PC-3 (cell line): ENCODE data around the gene EHMT1. TPM values are rescaled to one million over a fixed set of nuclear protein-coding genes. Genes with fewer than 3 reads are reported as not detected.

Source experiments
- ATAC-seq: fragments of 200-7000 bp; cut with Tn5 transposase; 2 replicates; pipeline ENCODE4 v1.9.1; 2020; ENCODE audit warnings: mild to moderate bottlenecking, moderate library complexity
- BruUV-seq: library from RNA; stranded (reverse); fragments of 400-500 nt; replicated peaks from 2 replicates; lab custom pipeline; 2021; lab: Mats Ljungman, UMichigan
- CTCF ChIA-PET: fragments of 300-600 bp; sonication (Branson Sonifier 250); formaldehyde crosslinking; loops from one replicate; lab custom pipeline; 2022; ENCODE audit warnings: antibody characterized with exemption; lab: Charles Lee
- POLR2A ChIA-PET: fragments of 300-600 bp; sonication (Branson Sonifier 250); formaldehyde crosslinking; loops from one replicate; lab custom pipeline; 2022; ENCODE audit warnings: antibody characterized with exemption; ENCODE audit not compliant: unreplicated experiment; lab: Charles Lee
- DNase-seq: peaks from one replicate; pipeline ENCODE4 v3.0.0-alpha.2; 2015
- H2AFZ ChIP-seq: fragments of 300-600 bp; sonication (generic); 2 replicates; pipeline ENCODE4 v1.6.0; 2016; ENCODE audit warnings: antibody characterized with exemption, low read length
- H3F3A ChIP-seq: fragments of 300-600 bp; sonication (generic); one replicate; pipeline ENCODE4 v1.6.0; 2017; ENCODE audit warnings: antibody characterized with exemption, low read length, control low read depth, mild to moderate bottlenecking; ENCODE audit not compliant: unreplicated experiment
- H3K27ac ChIP-seq: fragments of 300-600 bp; sonication (generic); 2 replicates; pipeline ENCODE4 v1.5.1; 2016; ENCODE audit warnings: mild to moderate bottlenecking, low read length
- H3K27me3 ChIP-seq: fragments of 300-600 bp; sonication (generic); 2 replicates; pipeline ENCODE4 v1.6.1; 2016; ENCODE audit warnings: low read length, mixed read lengths
- H3K36me3 ChIP-seq: fragments of 300-600 bp; sonication (generic); 2 replicates; pipeline ENCODE4 v1.6.1; 2016; ENCODE audit warnings: low read depth, mixed run types, low read length, mixed read lengths
- H3K4me1 ChIP-seq: fragments of 300-600 bp; sonication (generic); 2 replicates; pipeline ENCODE4 v1.5.1; 2016; ENCODE audit warnings: low read length; ENCODE audit not compliant: insufficient read depth
- H3K4me2 ChIP-seq: fragments of 300-600 bp; sonication (generic); 2 replicates; pipeline ENCODE4 v1.6.0; 2016; ENCODE audit warnings: low read length
- H3K4me3 ChIP-seq: fragments of 300-600 bp; sonication (generic); 2 replicates; pipeline ENCODE4 v1.5.1; 2016; ENCODE audit warnings: mild to moderate bottlenecking, low read length, mixed read lengths
- H3K79me2 ChIP-seq: fragments of 300-600 bp; sonication (generic); 2 replicates; pipeline ENCODE4 v1.6.1; 2017; ENCODE audit warnings: low read length, mixed read lengths
- H3K9ac ChIP-seq: fragments of 300-600 bp; sonication (generic); 2 replicates; pipeline ENCODE4 v1.6.0; 2016; ENCODE audit warnings: mild to moderate bottlenecking, low read length
- H3K9me2 ChIP-seq: fragments of 300-600 bp; sonication (generic); replicated peaks from 2 replicates; pipeline ENCODE4 v1.6.1; 2016; ENCODE audit warnings: mixed run types, low read length, mixed read lengths
- H3K9me3 ChIP-seq: fragments of 300-600 bp; sonication (generic); 2 replicates; pipeline ENCODE4 v1.6.1; 2016; ENCODE audit warnings: low read length, mixed read lengths
- H4K20me1 ChIP-seq: fragments of 300-600 bp; sonication (generic); 2 replicates; pipeline ENCODE4 v1.6.1; 2016; ENCODE audit warnings: low read length, mixed read lengths
- CTCF ChIP-seq: fragments of 300-600 bp; sonication (generic); conservative IDR thresholded peaks from 2 replicates; pipeline ENCODE4 v1.5.1; 2017; ENCODE audit warnings: antibody characterized with exemption, low read depth, mild to moderate bottlenecking, low read length
- EZH2 ChIP-seq: fragments of 300-600 bp; sonication (generic); IDR thresholded peaks from one replicate; pipeline ENCODE4 v1.6.1; 2017; ENCODE audit warnings: antibody characterized with exemption, mild to moderate bottlenecking, low read length; ENCODE audit not compliant: unreplicated experiment
- EZH2phosphoT487 ChIP-seq: fragments of 300-600 bp; sonication (generic); IDR thresholded peaks from 2 replicates; pipeline ENCODE4 v1.6.1; 2018; ENCODE audit warnings: mild to moderate bottlenecking, antibody characterized with exemption, low read length, borderline replicate concordance
- intact Hi-C: fragments of 100-400 bp; cut with micrococcal nuclease; formaldehyde crosslinking; loops from 2 replicates; pipeline ENCODE4 v1.9.0; 2023
- total RNA-seq: library from RNA; depleted of rRNA; stranded (reverse); fragments of >200 nt; gene quantifications from 2 replicates; pipeline ENCODE4 v1.2.3, GENCODE V29; 2014

Gene EHMT1
- total RNA-seq, 1 experiment from 2014 or later = 42.8 TPM

GRCh38 chr9:137697193-137697592, 78.4 kb downstream of the EHMT1 start:
- no peak overlapping the region for H3K9ac ChIP-seq
- H3K27me3 ChIP-seq = no peaks in the 10 kb centered on the region
- ChIA-PET CTCF (no interaction called here), POLR2A (no interaction called here)
- no peak overlapping the region for H3K4me2 ChIP-seq
- H3K9me3 ChIP-seq = no peaks in the 10 kb centered on the region
- H3K4me3 ChIP-seq = no peak overlapping the region
- H3K79me2 ChIP-seq = peaks cover 72% of the 10 kb centered on the region
- H3K4me1 ChIP-seq = no peaks in the 10 kb centered on the region
- no peaks in the 10 kb centered on the region for H3K9me2 ChIP-seq
- intact Hi-C loops = no loop called here
- DNase-seq (no peak), ATAC-seq (no peak)
- H3K27ac ChIP-seq = no peak overlapping the region
- 0 out of 2 replicates have a peak, but pooled peaks cover 2% of the 10 kb centered on the region for H3K36me3 ChIP-seq
- no TSS peak for BruUV-seq
- TF ChIP-seq EZH2 = no peak
- TF ChIP-seq CTCF = no peak
- no peak for TF ChIP-seq EZH2phosphoT487
- no peaks in the 10 kb centered on the region for H4K20me1 ChIP-seq
- no peak overlapping the region for H2AFZ ChIP-seq
- H3F3A ChIP-seq = no peaks in the 10 kb centered on the region

GRCh38 chr9:137697832-137698231, 79.0 kb downstream of the EHMT1 start:
- Histone ChIP-seq H3K4me3 (no peak overlapping the region), H4K20me1 (no peaks in the 10 kb centered on the region), H3K36me3 (peaks cover 8% of the 10 kb centered on the region; the same call in 1 of the 2 replicates), H3K79me2 (peaks cover 71% of the 10 kb centered on the region), H3K9me3 (no peaks in the 10 kb centered on the region), H3K27me3 (no peaks in the 10 kb centered on the region), H3K27ac (no peak overlapping the region), H3K9ac (no peak overlapping the region), H3K4me1 (no peaks in the 10 kb centered on the region), H2AFZ (no peak overlapping the region), H3K9me2 (no peaks in the 10 kb centered on the region), H3F3A (no peaks in the 10 kb centered on the region), H3K4me2 (no peak overlapping the region)
- no peak for ATAC-seq
- no TSS peak for BruUV-seq
- ChIA-PET POLR2A (no interaction called here), CTCF (no interaction called here)
- intact Hi-C loops = no loop called here
- no peak for TF ChIP-seq CTCF
- no peak for TF ChIP-seq EZH2
- DNase-seq = no peak

GRCh38 chr9:137700911-137701310, 82.1 kb downstream of the EHMT1 start:
- Histone ChIP-seq H3F3A (no peaks in the 10 kb centered on the region), H3K79me2 (peaks cover 76% of the 10 kb centered on the region), H3K27ac (no peak overlapping the region), H3K36me3 (peaks cover 10% of the 10 kb centered on the region; the same call in 1 of the 2 replicates), H3K9me2 (no peaks in the 10 kb centered on the region), H2AFZ (no peak overlapping the region), H3K9ac (no peak overlapping the region), H3K4me1 (no peaks in the 10 kb centered on the region), H3K9me3 (no peaks in the 10 kb centered on the region), H4K20me1 (no peaks in the 10 kb centered on the region), H3K4me3 (no peak overlapping the region), H3K27me3 (no peaks in the 10 kb centered on the region), H3K4me2 (no peak overlapping the region)
- TF ChIP-seq CTCF (no peak), EZH2 (no peak), EZH2phosphoT487 (no peak)
- intact Hi-C loops = no loop called here
- CTCF ChIA-PET = no interaction called here
- no TSS peak for BruUV-seq
- ATAC-seq (no peak), DNase-seq (no peak)
- POLR2A ChIA-PET = no interaction called here
